GM19395 (cell line): ENCODE data around the gene APOBEC3B.
A peak's percentile ranks its signal among the peaks of the same experiment; 100 is the strongest.
"Not testable (repeated sequence)": the region's sequence is repeated elsewhere in the genome, so short reads cannot be mapped to it uniquely, and the experiment has no call there.

ENCODE experiments used
- ATAC-seq: cut with Tn5 transposase; IDR thresholded peaks from one replicate; pipeline ENCODE4 v1.9.1; 2021; ENCODE audit warnings: mild to moderate bottlenecking, moderate library complexity; ENCODE audit not compliant: unreplicated experiment

Gene APOBEC3B

GRCh38 chr22:38987171-38987895 lies 5.2 kb downstream of the APOBEC3B start:
- ATAC-seq: no peak

GRCh38 chr22:38989466-38989865 lies 7.3 kb downstream of the APOBEC3B start:
- ATAC-seq: no peak

GRCh38 chr22:38992871-38993371 lies 10.8 kb downstream of the APOBEC3B start:
- ATAC-seq: not testable (repeated sequence)

- no peak for ATAC-seq
Observed at GRCh38 chr22:38996105-38996504, 14.0 kb downstream of the APOBEC3B start.

GRCh38 chr22:38997518-38997917 lies 15.4 kb downstream of the APOBEC3B start:
- ATAC-seq: no peak

- ATAC-seq: no peak
Observed at GRCh38 chr22:39003165-39003638, 21.1 kb downstream of the APOBEC3B start.

- ATAC-seq: no peak
Observed at GRCh38 chr22:39007177-39007576, 25.0 kb downstream of the APOBEC3B start.

- ATAC-seq: not testable (repeated sequence)
Observed at GRCh38 chr22:39008271-39008850, 26.2 kb downstream of the APOBEC3B start.

GRCh38 chr22:39010946-39011345 lies 28.8 kb downstream of the APOBEC3B start:
- no peak for ATAC-seq

GRCh38 chr22:39012533-39013511 lies 30.7 kb downstream of the APOBEC3B start:
- no peak for ATAC-seq

- not testable (repeated sequence) for ATAC-seq
Observed at GRCh38 chr22:39013561-39013941, 31.4 kb downstream of the APOBEC3B start.

GRCh38 chr22:39013942-39014722 lies 32.0 kb downstream of the APOBEC3B start, which contains the start of gene APOBEC3C:
APOBEC3C (plus strand) TSS chr22:39014257; CDS start chr22:39014363, 106 bp downstream.
- peak; percentile 90 for ATAC-seq

- not testable (repeated sequence) for ATAC-seq
Observed at GRCh38 chr22:39014723-39015121, 32.6 kb downstream of the APOBEC3B start.

- ATAC-seq: no peak
Observed at GRCh38 chr22:39016592-39016991, 34.4 kb downstream of the APOBEC3B start.

GRCh38 chr22:39017596-39018365 lies 35.6 kb downstream of the APOBEC3B start:
- ATAC-seq: no peak

GRCh38 chr22:39020021-39020651 lies 38.0 kb downstream of the APOBEC3B start:
- ATAC-seq: not testable (repeated sequence)

- ATAC-seq: no peak
Observed at GRCh38 chr22:39021552-39022250, 39.6 kb downstream of the APOBEC3B start.
